HS-27A (cell line): ENCODE results near the gene PRR11.
"Not testable (repeated sequence)": the region's sequence is repeated elsewhere in the genome, so short reads cannot be mapped to it uniquely, and the experiment has no call there.

Experiments
- DNase-seq: peaks from one replicate; pipeline ENCODE4 v3.0.0-alpha.2; 2012; ENCODE audit warnings: low read depth, missing footprints

PRR11 gene

DNA sequence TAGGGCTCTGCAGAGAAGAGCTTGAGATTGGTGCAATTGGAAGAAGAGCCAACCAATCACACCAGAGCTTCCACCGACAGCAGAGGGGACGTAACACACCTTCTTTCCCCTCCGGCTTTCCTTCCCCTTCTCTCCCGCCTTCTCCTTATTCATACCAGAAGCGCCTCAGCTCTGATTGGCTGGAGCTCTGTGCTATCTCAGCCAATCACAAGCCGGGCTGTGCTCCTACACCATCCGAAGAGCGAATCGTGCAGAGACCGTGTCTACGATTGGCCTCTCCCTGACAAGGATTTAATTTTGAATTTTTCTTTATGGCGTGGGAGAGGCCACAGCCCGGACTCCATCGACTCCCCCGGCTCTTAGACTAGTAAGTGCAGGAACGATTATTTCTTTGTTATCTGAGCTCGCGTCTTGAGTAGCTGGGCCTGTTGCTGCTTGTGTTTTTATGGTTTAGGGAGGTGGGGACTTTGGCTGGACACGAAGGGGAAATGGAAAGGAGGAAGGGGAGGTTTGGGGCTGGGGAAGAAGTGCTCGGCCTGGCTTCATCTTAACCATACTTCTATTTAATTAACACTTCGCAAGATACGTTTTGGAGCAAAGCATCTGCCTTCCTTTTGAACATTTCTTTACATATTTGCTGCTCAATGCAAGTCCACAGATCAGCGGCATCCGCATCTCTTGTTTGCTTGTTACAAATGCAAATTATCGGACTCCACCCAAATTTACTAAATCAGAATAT, at the start of gene PRR11:
PRR11 (plus strand) TSS at position 308 of the 739 bp plus-strand sequence. CDS start 14,007 bp downstream, outside the sequence.
- peak; percentile 98 for DNase-seq

DNA sequence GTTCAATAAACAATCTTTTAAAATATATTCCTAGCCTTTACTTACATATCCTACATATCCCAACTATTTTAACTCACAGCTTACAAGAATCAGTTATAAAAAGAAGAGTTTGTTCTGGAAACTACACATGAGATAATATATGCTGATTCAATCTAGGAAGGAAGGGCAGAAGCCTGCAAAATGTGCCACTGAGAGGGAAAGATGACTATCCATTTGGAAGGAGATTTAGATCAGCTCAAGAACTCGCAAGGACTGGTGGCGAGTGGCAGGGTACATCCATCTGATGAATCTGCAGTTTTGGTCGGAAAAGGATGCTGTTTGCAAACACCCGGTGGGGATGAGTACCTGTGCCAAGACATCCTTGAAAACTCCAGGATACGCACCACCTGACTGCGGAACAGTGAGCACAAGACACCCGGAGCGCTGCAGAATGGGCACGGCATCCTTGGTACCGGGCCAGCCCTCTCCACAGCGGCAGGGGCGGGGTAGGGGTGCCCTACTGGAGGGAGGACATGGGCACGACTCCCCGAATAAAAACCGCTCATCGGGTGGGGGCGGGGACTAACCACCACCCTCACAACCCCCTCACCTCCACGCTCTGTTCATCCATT, 49.6 kb upstream of the PRR11 start:
- peak; percentile 31 for DNase-seq

DNA sequence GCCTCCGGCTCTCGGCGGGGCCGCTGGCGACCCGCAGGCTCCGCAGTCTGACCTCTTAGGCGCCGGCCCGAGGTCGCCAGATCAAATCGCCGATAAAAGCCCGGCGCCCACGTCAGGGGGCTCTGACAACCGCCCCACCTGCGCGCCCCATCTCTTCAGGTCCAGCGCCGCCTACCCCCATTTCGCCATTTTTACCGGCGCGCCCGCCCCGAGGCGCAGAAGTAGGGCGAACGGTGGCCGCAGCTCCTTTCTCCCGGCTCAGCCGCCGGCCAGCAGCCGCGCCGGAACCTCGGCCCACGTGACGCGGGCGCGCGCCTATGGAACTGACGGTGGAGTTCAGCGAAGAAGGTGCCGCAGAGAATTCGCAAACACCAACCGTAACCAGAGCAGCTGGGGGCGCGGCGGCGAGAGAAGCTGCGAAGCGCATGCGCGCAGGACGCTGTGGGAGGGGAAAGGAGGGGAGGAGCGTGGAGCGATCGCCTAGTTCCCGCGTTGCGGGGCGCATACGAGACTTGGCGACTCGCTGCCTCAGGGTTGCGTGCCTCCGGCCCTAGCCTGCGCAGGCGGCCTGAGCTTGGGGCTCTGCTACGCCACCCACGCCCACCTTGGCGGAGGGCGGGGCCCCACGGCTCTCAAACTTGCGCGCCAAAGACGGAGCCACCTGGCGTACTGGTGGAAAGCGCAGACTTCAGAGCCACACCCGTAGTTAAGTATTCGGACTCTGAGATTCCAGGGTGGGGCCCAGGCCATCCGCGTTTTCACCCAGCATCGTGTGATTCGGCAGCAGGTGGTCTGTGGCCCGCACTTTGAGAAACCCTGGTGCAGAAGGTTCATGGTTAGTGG, 48.9 kb upstream of the PRR11 start, which contains the start of gene TRIM37:
TRIM37 (minus strand) TSS at position 418 of the 843 bp plus-strand sequence. CDS start 419 bp downstream, outside the sequence.
- peak; percentile 92 for DNase-seq

DNA sequence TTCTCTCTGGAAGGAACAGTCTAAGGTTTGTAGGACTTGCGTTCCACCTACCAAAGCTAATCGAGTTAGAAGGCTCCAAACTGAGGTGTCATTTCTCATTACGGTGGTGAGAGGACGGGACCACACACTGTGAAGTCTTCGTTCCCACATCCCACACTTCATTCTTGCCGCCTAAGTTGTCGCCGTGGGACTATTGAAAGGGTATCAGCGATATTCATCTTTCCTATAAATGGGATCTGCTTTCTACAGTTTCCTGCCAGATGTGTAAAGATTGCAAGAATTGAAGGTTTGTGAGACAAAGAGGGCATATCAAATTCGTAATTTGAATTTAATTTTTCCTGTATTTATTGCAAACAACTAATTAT, 48.3 kb upstream of the PRR11 start:
- no peak for DNase-seq

DNA sequence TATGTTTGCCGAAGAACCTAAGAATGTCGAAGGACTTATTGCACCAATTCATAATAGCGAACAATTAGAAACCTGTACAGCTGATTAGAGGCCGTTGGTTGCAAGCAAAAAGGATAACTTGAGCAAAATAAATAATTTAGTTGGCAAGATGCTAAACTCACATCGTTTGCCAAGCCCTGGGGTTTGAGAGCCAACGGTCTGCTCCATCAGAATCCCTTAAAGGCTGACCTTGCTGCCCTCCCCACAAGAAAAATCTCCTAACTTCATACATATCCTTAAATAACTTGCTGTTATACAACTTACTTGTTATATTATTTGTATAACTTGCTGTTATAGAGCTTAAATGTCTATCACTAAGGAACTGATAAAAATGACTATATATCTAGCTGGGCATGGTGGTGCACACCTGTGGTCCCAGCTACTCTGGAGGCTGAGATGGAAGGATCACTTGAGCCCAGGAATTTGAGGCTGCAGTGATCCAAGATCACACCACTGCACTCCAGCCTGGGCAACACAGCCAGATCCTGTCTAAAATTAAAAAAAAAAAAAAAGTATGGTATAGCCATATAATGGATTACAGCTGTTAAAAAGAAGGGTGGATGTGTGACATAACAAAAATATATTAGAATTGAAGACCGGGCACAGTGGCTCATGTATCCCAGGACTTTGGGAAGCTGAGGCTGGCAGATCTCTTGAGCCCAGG, 47.0 kb upstream of the PRR11 start:
- DNase-seq: no peak

DNA sequence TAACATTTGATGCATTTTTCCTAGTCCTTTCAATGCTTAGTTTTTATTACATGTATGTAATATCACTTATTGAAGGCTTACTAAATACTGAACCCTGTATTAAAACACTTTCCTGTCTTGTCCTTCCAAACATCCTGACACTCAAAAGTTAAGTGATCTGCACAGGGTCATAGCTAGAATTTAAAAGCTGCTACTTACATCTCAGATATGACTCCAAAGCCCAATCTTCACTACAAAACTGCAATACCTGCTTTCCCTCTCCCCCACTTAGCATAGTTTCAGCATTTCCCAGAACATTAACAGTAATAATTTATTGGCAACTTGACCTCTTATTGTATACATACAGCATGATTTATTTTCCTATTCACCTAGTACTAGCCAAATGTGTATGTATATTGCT, 44.6 kb upstream of the PRR11 start:
- no peak for DNase-seq

DNA sequence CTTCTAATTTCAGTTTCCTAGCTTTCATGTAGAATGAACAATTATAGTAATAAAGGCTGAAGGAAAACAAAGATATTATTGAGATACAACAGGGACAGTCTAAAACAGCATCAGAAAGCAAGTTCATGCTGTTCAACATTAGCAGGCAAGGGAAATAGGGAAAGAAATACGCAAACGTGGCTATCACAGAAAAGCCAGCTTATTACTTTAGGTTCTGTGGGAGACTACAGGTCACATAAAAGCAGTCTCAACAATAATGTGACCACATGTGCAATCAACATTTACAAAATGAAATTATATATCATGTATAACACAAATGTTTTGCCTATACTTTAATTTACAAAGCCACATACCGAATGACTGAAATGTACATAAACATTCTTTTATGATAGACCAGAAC, 44.0 kb upstream of the PRR11 start:
- no peak for DNase-seq

DNA sequence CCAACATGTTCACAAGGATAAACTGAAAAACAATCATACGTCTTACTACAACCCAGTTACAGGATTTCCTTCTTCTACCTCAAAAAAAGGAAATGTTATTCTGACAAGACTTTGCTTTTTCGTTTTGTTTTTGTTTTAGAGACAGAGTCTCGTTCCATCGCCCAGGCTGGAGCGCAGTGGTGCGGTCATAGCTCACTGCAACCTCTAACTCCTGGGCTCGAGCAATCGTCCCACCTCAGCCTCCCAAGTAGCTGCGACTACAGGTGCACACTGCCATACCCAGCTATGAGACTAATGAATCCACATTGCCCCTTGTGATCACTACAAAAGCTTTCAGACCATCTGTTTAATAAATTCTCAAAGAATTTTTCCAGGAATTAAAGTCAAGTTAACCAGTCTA, 40.1 kb upstream of the PRR11 start:
- no peak for DNase-seq

DNA sequence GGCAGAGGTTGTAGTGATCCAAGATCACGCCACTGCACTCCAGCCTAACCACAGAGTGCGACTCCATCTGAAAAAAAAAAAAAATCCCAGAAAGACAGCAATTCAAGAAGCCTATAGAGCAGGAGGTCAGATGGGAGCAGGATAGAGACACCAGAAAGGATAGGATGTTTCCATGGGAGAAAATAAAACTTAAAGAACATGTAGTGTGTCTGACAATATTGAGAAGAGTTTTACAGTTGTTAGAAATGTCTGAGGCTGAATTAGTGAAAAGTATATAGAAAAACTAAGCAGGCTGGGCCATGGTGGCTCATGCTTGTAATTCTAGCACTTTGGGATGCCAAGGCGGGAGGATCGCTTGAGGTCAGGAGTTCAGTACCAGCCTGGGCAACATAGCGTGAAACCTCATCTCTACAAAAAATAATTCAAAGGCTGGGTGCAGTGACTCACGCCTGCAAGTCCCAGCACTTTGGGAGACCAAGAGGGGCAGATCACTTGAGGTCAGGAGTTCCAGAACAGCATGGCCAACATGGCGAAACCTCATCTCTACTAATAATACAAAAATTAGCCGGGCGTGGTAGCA, 33.6 kb upstream of the PRR11 start:
- no peak for DNase-seq

DNA sequence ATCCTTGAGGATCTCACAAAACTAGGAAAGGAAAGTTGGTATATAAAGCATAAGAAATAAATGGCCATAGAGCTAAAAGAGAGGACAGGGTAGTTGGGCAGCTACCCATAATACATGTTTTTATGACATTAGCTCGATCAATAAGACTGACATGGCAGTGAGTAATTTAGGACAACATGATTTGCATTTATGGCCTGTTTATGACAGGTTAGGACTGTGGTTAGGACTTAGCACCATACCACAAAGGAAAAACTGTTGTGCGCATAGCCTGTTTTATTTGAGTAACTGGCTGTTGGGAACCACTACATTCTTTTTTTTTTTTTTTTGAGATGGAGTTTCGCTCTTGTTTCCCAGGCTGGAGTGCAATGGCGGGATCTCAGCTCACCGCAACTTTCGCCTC, 30.9 kb upstream of the PRR11 start:
- no peak for DNase-seq

DNA sequence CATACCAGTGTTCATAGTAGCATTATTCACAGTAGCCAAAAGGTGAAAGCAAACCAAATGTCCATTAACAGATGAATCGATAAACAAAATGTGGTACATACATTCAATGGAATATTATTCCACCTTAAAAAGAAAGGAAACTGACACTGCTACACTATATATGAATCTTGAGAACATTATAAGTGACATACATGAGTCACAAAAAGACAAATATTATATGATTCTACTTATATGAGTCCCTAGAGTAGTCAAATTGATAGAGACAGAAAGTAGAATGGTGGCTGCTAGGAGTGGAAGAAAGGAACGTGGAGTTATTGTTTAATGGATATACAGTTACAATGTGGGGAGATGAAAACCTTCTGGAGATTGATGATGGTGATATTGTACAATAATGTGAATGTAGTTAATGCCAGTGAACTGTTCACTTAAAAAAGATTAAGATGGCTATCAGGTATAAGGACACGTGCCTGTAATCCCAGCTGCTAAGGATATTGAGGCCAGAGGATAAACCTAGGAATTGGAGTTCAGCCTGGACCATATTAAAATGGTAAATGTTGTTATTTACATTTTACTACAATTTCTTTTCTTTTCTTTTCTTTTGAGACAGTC, 28.6 kb upstream of the PRR11 start:
- no peak for DNase-seq

DNA sequence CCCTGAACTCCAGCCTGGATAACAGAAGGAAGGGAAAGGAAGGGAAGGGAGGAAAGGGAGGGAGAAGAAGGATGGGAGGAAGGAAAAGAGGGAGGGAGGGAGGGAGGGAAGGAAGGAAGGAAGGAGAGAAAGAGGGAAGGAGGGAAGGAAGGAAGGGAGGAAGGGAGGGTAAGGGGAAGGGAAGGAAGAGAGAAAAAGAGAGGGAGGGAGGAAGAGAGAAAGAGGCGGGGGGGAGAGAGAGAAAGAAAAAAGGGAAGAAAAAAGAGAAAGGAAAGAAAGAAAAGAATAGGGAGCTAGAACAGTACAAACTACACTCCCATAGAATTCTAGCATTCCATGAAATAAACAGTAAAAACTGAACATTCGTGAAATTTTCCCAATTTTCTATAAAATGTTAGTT, 25.7 kb upstream of the PRR11 start:
- DNase-seq: no peak

DNA sequence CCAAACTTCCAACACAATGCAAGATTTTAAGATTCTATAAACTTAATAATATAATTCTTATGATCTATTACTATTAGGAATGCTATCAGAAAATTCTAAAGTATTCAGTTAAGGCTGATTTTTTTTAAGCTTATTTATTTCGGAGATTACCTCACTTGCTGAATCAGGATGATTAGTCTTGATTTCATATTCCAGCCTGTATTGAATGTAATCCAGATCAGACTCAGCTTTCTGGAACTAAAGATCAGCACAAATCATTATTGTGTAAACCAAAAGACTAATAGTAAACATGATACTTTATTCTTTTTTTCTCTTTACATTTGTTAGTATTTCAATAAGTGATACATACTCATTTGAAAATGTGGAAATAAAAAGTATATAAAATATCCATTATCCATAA, 24.4 kb upstream of the PRR11 start:
- no peak for DNase-seq

DNA sequence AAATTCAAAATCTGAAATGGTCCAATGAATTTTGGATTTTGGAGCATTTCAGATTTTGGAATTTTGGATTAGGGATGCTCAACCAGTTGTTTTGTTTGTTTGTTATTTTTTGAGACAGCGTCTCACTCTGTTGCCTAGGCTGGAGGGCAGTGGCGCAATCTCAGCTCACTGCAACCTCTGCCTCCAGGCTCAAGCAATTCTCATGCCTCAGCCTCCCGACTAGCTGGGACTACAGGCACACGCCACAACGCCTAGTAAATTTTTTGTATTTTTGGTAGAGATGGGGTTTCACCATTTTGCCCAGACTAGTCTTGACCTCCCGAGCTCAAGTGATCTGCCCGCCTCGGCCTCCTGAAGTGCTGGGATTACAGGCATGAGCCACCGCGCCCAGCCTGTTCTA, 17.2 kb upstream of the PRR11 start:
- not testable (repeated sequence) for DNase-seq

DNA sequence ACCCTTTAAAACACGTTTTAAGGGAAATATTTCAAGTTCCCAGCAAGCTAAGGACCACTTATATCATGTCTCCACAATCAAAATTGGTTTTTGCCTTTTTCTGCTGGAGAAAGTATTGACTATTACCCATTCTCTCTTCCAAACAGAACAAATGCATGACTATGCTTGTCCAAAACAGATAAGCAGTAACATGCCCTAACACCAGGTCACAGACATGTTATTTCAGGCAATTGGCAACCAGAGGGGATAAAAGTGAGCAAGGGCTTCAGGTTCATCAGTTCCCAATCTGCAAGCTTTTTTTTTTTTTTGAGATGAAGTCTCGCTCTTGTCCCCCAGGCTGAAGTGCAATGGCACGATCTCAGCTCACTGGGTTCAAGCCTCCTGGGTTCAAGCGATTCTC, 15.6 kb upstream of the PRR11 start:
- DNase-seq: no peak

DNA sequence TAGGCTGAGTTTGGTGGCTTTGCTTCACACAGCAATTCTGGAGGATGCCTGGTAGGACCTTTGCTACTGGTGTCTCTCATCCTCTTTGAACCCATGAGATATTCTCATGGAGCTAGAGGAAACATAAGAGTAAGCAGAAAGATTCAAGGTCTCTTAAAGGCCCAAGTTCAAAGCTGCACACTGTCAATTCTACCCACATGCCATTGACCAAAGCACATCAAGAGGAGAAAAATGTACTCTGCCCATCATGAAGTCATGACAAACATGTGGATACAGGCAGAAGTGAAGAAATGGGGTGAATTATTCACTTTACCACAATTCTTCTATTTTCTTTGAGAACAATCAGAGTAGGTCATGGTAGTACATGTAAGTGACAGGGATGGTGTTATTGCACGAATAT, 13.7 kb upstream of the PRR11 start:
- DNase-seq: no peak

DNA sequence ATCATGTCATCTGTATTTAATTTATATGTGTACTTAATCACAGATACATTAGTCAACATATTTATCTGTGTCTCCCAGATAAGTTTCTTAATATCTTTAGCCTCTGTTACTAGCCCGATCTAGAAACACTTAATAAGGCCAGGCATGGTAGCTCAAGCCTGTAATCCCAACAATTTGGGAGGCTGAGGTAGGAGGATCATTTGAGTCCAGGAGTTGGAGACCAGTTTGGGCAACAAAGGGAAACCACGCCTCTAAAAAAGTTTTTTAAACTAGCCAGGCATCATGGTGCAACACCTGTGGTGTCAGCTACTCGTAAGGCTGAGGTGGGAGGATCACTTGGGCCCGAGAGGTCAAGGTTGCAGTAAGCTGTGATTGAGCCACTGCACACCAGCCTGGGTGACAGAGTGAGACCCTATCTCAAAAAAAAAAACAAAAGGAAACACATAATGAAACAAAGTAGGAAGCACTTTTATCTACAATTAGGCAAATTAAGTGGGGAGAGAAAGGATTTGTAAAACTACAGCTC, 9.9 kb upstream of the PRR11 start:
- DNase-seq: no peak

DNA sequence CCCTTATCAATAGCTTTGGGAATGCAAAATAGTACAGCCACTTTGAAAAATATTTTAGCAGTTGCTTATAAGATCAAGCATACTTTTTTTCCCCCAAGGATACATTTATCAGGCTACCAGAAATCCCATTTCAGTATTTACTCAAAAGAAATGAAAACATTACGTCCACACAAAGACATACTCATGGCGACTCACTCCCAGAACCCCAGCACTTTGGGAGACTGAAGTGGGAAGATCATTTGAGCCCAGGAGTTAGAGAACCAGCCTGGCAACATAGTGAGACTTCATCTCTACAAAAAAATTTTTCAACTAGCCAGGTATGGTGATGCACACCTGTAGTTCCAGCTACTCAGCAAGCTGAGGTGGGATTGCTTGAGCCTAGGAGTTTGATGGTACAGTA, 6.5 kb upstream of the PRR11 start:
- DNase-seq: no peak

DNA sequence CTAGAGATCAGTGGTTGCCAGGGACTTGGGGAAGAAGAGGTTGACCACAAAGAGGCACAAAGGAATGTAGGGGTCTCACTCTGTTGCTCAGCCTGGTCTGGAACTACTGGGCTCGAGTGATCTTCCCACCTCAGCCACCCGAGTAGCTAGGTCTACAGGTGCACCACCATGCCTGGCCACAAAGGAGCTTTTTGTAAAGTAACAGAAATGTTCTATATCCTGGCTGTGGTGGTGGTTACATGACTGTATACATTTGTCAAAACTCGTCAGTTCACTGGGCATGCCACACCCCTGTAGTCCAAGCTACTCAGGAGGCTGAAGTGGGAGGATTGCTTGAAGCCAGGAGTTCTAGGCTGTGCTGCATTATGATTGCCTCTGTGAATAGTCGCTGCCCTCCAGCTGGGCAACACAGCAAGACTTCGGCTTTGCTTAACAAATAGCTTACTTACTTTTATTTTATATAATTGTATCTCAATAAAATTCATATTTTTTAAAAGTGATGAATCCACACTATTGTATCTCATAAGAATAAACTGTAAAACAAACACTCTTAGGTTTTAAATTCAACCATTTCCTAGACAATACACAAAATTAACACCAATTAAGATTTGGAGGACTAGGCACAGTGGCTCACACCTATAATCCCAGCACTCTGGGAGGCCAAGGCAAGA, 5.6 kb upstream of the PRR11 start:
- no peak for DNase-seq

DNA sequence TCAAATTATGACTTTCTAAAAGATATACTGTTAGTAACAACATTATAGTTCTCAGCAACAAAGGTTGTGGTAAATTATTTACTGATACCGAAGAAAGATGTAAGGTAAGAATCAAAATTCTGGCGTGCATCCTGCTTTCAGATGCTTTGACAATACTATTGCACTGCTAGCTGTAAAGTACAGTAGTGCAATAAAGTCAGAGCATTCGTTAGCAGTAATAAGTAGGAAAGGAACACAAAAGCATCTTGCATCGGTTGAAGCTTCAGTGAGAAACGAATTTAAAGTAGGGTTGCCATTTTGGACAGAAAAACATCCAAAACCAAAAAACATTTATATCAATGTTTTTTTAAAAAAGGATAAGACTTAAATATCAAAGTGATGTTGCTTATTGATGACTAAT, 4.5 kb upstream of the PRR11 start:
- DNase-seq: no peak

DNA sequence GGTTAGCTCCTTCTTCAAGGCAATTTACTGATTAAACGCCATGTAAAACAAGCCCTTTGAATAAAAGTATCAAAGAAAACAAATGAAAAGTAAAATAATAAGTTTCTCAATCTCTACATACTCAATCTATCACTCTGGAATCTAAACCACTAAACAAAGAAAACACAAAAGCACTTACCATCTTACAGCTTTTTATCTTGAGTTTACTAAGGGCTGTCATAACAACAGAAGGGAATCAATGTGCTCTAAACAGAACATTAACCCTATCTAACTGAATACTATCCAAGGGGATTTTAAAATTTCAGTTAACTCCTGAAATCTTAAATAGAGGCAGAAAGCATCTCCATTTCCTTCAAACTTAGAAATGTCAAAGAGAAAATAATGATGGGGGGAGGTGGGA, 4.0 kb upstream of the PRR11 start:
- no peak for DNase-seq
